GM12878 (cell line): Measurements from ENCODE around the gene FOXP1. TPM values are rescaled to one million over a fixed set of nuclear protein-coding genes. Genes with fewer than 3 reads are reported as not detected.

Source experiments
- ATAC-seq: fragments of 200-7000 bp; cut with Tn5 transposase; 3 replicates; pipeline ENCODE4 v1.9.1; 2020; ENCODE audit warnings: mild to moderate bottlenecking, moderate library complexity
- BruUV-seq: library from RNA; stranded (reverse); fragments of 400-500 nt; replicated peaks from 2 replicates; lab custom pipeline; 2021; lab: Mats Ljungman, UMichigan
- CTCF ChIA-PET: fragments of 300-600 bp; sonication (Branson Sonifier 250); formaldehyde crosslinking; extraction: SDS; loops from one replicate; lab custom pipeline; 2021; ENCODE audit warnings: inconsistent platforms; lab: Yijun Ruan, JAX
- POLR2A ChIA-PET: fragments of 350-600 bp; formaldehyde crosslinking; extraction: SDS; loops from one replicate; lab custom pipeline; 2021; ENCODE audit warnings: inconsistent platforms; lab: Charles Lee
- RAD21 ChIA-PET: fragments of 300-600 bp; sonication (Branson Sonifier 250); formaldehyde crosslinking; loops from one replicate; lab custom pipeline; 2023; ENCODE audit warnings: antibody characterized with exemption; ENCODE audit not compliant: unreplicated experiment; lab: Charles Lee
- SMC1A ChIA-PET: fragments of 300-600 bp; sonication (Branson Sonifier 250); formaldehyde crosslinking; loops from one replicate; lab custom pipeline; 2023; ENCODE audit not compliant: unreplicated experiment, uncharacterized antibody; lab: Charles Lee
- DNase-seq: peaks from one replicate; pipeline ENCODE4 v3.0.0-alpha.2; 2011; ENCODE audit warnings: low read depth, low spot score
- FAIRE-seq: peaks from 3 replicates; lab custom pipeline; 2011; peaks lifted over from hg19 to GRCh38; lab: Jason Lieb, UNC
- H2AFZ ChIP-seq: 2 replicates; pipeline ENCODE4 v1.6.0; 2011; ENCODE audit warnings: low read depth, low read length, control low read depth; ENCODE audit not compliant: control insufficient read depth
- H3K27ac ChIP-seq: 2 replicates; pipeline ENCODE4 v1.5.1; 2011; ENCODE audit warnings: control low read depth; ENCODE audit not compliant: control insufficient read depth, insufficient read depth
- H3K27me3 ChIP-seq, 2 experiments: replicated peaks in 1 of 2; 2 replicates each; pipeline versions ENCODE4 v1.6.0 to v1.6.1; 2011; ENCODE audit warnings: low read length in 1 of 2; ENCODE audit not compliant: control insufficient read depth in 2 of 2, insufficient read depth in 2 of 2
- H3K36me3 ChIP-seq, 2 experiments: 2 replicates each; pipeline ENCODE4 v1.5.1; 2011; ENCODE audit warnings: low read length in 1 of 2; ENCODE audit not compliant: control insufficient read depth in 2 of 2, insufficient read depth in 2 of 2
- H3K4me1 ChIP-seq: 2 replicates; pipeline ENCODE4 v1.6.1; 2011; ENCODE audit warnings: mild to moderate bottlenecking, low read length, moderate library complexity, mixed read lengths; ENCODE audit not compliant: control insufficient read depth, insufficient read depth
- H3K4me2 ChIP-seq: 2 replicates; pipeline ENCODE4 v1.6.0; 2011; ENCODE audit warnings: control low read depth; ENCODE audit not compliant: control insufficient read depth, insufficient read depth
- H3K4me3 ChIP-seq: fragments of 200-600 bp; sonication (generic); 2 replicates; pipeline ENCODE4 v1.5.1; 2016
- H3K79me2 ChIP-seq: 2 replicates; pipeline ENCODE4 v1.6.0; 2011; ENCODE audit warnings: low read length; ENCODE audit not compliant: control insufficient read depth, insufficient read depth
- H3K9ac ChIP-seq: 2 replicates; pipeline ENCODE4 v1.8.0; 2011; ENCODE audit warnings: low read length, control low read depth, mixed read lengths; ENCODE audit not compliant: control insufficient read depth, insufficient read depth
- H3K9me3 ChIP-seq: replicated peaks from 3 replicates; pipeline ENCODE4 v1.5.1; 2011; ENCODE audit warnings: mild to moderate bottlenecking, low read length; ENCODE audit not compliant: control insufficient read depth, insufficient read depth
- H4K20me1 ChIP-seq: 2 replicates; pipeline ENCODE4 v1.6.0; 2011; ENCODE audit not compliant: control insufficient read depth, insufficient read depth
- BCLAF1 ChIP-seq: fragments of 450-650 bp; IDR thresholded peaks from 2 replicates; pipeline ENCODE4 v1.6.1; 2017; ENCODE audit warnings: antibody characterized with exemption, mild to moderate bottlenecking, moderate library complexity
- BMI1 ChIP-seq: fragments of 450-650 bp; IDR thresholded peaks from 2 replicates; pipeline ENCODE4 v1.6.1; 2016; ENCODE audit warnings: mild to moderate bottlenecking, moderate library complexity, borderline replicate concordance
- FOXM1 ChIP-seq: IDR thresholded peaks from 2 replicates; pipeline ENCODE4 v1.6.1; 2012; ENCODE audit warnings: low read depth, mild to moderate bottlenecking, inconsistent platforms, low read length, moderate library complexity
- KDM1A ChIP-seq: fragments of 200-600 bp; sonication (generic); IDR thresholded peaks from 2 replicates; pipeline ENCODE4 v1.6.1; 2016; ENCODE audit warnings: borderline replicate concordance
- LARP7 ChIP-seq: fragments of 450-650 bp; IDR thresholded peaks from 2 replicates; pipeline ENCODE4 v1.6.1; 2017; ENCODE audit warnings: mild to moderate bottlenecking
- MXI1 ChIP-seq: fragments of 150-350 bp; IDR thresholded peaks from 2 replicates; pipeline ENCODE4 v1.6.1; 2011; ENCODE audit warnings: low read depth, mild to moderate bottlenecking, inconsistent platforms, low read length, improper control_type of control experiment
- POU2F2 ChIP-seq: IDR thresholded peaks from 3 replicates; pipeline ENCODE4 v1.6.1; 2011; ENCODE audit warnings: low read depth, mild to moderate bottlenecking, low read length, borderline replicate concordance
- YY1 ChIP-seq: IDR thresholded peaks from 2 replicates; pipeline ENCODE4 v1.6.1; 2011; ENCODE audit warnings: low read depth, mild to moderate bottlenecking, low read length
- WGBS: methylation state at CpG from one replicate; pipeline ENCODE4 v1.1.6; 2016; ENCODE audit warnings: low lambda C conversion rate; ENCODE audit not compliant: insufficient replicate concordance, insufficient coverage; ENCODE audit errors: missing lambda C conversion rate; 5-methylcytosine and 5-hydroxymethylcytosine counted together
- in situ Hi-C: fragments of 300-500 bp; cut with MboI; formaldehyde crosslinking; loops from 9 replicates; pipeline ENCODE4 v1.14.3; 2018; ENCODE audit warnings: mixed read lengths
- intact Hi-C: fragments of 100-400 bp; cut with micrococcal nuclease; formaldehyde crosslinking; loops from one replicate; pipeline ENCODE4 v1.14.2; 2022; ENCODE audit not compliant: unreplicated experiment
- polyA plus RNA-seq, 11 experiments: library from polyadenylated mRNA; depleted of rRNA in 4 of 11; unstranded in 6 of 11; stranded (reverse) in 5 of 11; fragments of >200 nt; fragmentation: Nextera tagmentation in 4 of 11; fragmentation: Illumina TruSeq in 1 of 11; extraction: Ambion mirVana in 4 of 11; extraction: Trizol in 1 of 11; gene quantifications; 1 replicate in 1 of 11; 2 replicates in 10 of 11; pipeline versions ENCODE4 v1.2.1 to v1.2.3, GENCODE V29; 2011 to 2016; ENCODE audit warnings: inconsistent platforms in 2 of 11, missing spikeins in 2 of 11, low read depth in 1 of 11
- total RNA-seq, 4 experiments: library from RNA; depleted of rRNA in 3 of 4; stranded (reverse); fragments of >200 nt in 3 of 4; fragmentation: Illumina TruSeq in 1 of 4; extraction: Trizol in 1 of 4; gene quantifications; 2 replicates each; pipeline versions ENCODE4 v1.2.1 to v1.2.3, GENCODE V29; 2013 to 2021
- TF ChIP-seq, protein P1 (sequence below): IDR thresholded peaks from 2 replicates; pipeline ENCODE4 v1.6.1; 2011; ENCODE audit warnings: low read depth, mild to moderate bottlenecking, low read length, moderate library complexity, borderline replicate concordance; ENCODE audit errors: extremely low read depth

Gene FOXP1
- total and polyA plus RNA-seq, 10 of the 15 experiments (the other 5 are each of a cell fraction or from before 2014, with no cell fraction given), result 0.05 to 1.6 (median 0.20) TPM; not detected in 1

DNA sequence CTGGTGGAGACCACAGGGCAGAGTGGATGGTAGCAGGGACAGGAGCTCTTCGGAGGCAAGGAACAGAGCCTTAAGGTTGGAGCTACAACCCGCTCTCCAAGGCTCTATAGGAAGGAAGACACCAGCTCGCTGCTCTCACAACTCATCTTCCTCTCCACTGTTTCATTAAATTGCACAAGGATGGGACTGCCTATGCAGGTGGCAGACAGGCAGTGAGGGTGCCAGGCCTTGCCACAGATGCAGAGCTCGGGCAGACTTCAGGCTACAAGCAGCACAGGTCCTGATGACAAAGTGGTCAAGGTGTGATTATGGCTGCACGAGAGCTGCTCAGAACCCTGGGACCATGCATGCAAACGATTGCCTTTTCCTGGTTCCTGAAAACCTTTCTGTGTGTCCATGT is 144.6 kb downstream of the FOXP1 start (continued):
- TF ChIP-seq BCLAF1, result no peak

- ChIA-PET RAD21 (interaction anchor here (0.6 kb wide), 1 partner anchor 86 kb away, joined by 3 read pairs; no protein-coding TSS in a partner anchor), CTCF (interaction anchor here (1.8 kb wide), 1 partner anchor 41 kb away, joined by 7 read pairs; no protein-coding TSS in a partner anchor), POLR2A (no interaction called here), SMC1A (interaction anchor here (0.5 to 0.6 kb wide), 2 partner anchors 13 to 671 kb away, joined by 3 read pairs; no protein-coding TSS in a partner anchor)
- ATAC-seq (no peak), DNase-seq (no peak), FAIRE-seq (no peak)
- H3K36me3 ChIP-seq, result no peaks in the 10 kb centered on the region
- H3K79me2 ChIP-seq, result no peaks in the 10 kb centered on the region
- TF ChIP-seq, protein P1, sequence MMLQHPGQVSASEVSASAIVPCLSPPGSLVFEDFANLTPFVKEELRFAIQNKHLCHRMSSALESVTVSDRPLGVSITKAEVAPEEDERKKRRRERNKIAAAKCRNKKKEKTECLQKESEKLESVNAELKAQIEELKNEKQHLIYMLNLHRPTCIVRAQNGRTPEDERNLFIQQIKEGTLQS, result no peak
- TF ChIP-seq FOXM1, result no peak
- TF ChIP-seq KDM1A, result no peak
- no peak for TF ChIP-seq MXI1
- TF ChIP-seq YY1, result no peak
- TF ChIP-seq BMI1, result no peak
- TF ChIP-seq LARP7, result no peak
- no peak for TF ChIP-seq POU2F2
- intact Hi-C loops, result no loop called here
- H3K4me1 ChIP-seq, result no peaks in the 10 kb centered on the region
- H2AFZ ChIP-seq, result no peak overlapping the region
- WGBS, result 66% methylated on average over 7 of the region's 7 CpGs
- in situ Hi-C loops, result no loop called here
- H3K9ac ChIP-seq, result no peak overlapping the region
- no peaks in the 10 kb centered on the region for H3K9me3 ChIP-seq
- H4K20me1 ChIP-seq, result no peaks in the 10 kb centered on the region
- H3K27me3 ChIP-seq, result no peaks in the 10 kb centered on the region; a peak in 2 of 4 replicates
- no peak overlapping the region for H3K4me2 ChIP-seq
- H3K27ac ChIP-seq, result no peak overlapping the region
- BruUV-seq, result no TSS peak
- no peak overlapping the region for H3K4me3 ChIP-seq
These were observed 145.3 kb downstream of the FOXP1 start for GRCh38 chr3:71438071-71438685.
